Trophoblast cell (in vitro differentiated cells and primary cell): ENCODE measurements around the gene RIN1.

ENCODE experiments used
- DNase-seq, 2 donors: peaks; one replicate each; pipeline ENCODE4 v3.0.0-alpha.2; 2016
- H2AFZ ChIP-seq: 2 replicates; pipeline ENCODE4 v1.6.1; 2013; ENCODE audit warnings: low read length, moderate library complexity, mild to moderate bottlenecking; ENCODE audit not compliant: insufficient read depth, poor library complexity
- H2AK5ac ChIP-seq: 2 replicates; pipeline ENCODE4 v1.6.1; 2013; ENCODE audit warnings: mild to moderate bottlenecking, low read length
- H2BK120ac ChIP-seq: 2 replicates; pipeline ENCODE4 v1.6.1; 2013; ENCODE audit warnings: low read length, mild to moderate bottlenecking, moderate library complexity; ENCODE audit not compliant: insufficient read depth, poor library complexity
- H2BK12ac ChIP-seq: 2 replicates; pipeline ENCODE4 v1.6.1; 2013; ENCODE audit warnings: mild to moderate bottlenecking, low read length, moderate library complexity
- H2BK5ac ChIP-seq: 2 replicates; pipeline ENCODE4 v1.6.1; 2013; ENCODE audit warnings: low read length, low read depth, moderate library complexity, mild to moderate bottlenecking; ENCODE audit not compliant: poor library complexity
- H3K14ac ChIP-seq: 2 replicates; pipeline ENCODE4 v1.6.1; 2013; ENCODE audit warnings: mild to moderate bottlenecking, low read length
- H3K18ac ChIP-seq: 2 replicates; pipeline ENCODE4 v1.6.1; 2013; ENCODE audit warnings: mild to moderate bottlenecking, low read length
- H3K23ac ChIP-seq: 2 replicates; pipeline ENCODE4 v1.6.1; 2013; ENCODE audit warnings: low read length
- H3K27ac ChIP-seq: 2 replicates; pipeline ENCODE4 v1.5.1; 2013; ENCODE audit warnings: low read depth, mild to moderate bottlenecking, inconsistent platforms, low read length, moderate library complexity
- H3K27me3 ChIP-seq: 2 replicates; pipeline ENCODE4 v1.6.1; 2013; ENCODE audit warnings: inconsistent platforms, mild to moderate bottlenecking, low read length, moderate library complexity; ENCODE audit not compliant: insufficient read depth
- H3K36me3 ChIP-seq, 2 experiments: 1 replicate in 1 of 2; 2 replicates in 1 of 2; pipeline ENCODE4 v1.6.1; 2013; ENCODE audit warnings: low read length in 2 of 2, mild to moderate bottlenecking in 2 of 2, moderate library complexity in 1 of 2; ENCODE audit not compliant: insufficient read depth in 2 of 2, control insufficient read depth in 1 of 2
- H3K4ac ChIP-seq: 2 replicates; pipeline ENCODE4 v1.6.1; 2013; ENCODE audit warnings: low read depth, mild to moderate bottlenecking, low read length, moderate library complexity
- H3K4me1 ChIP-seq, 2 experiments: 1 replicate in 1 of 2; 2 replicates in 1 of 2; pipeline ENCODE4 v1.6.1; 2013; ENCODE audit warnings: low read length in 2 of 2, mild to moderate bottlenecking in 2 of 2, moderate library complexity in 1 of 2; ENCODE audit not compliant: insufficient read depth in 2 of 2, control insufficient read depth in 1 of 2
- H3K4me2 ChIP-seq: 2 replicates; pipeline ENCODE4 v1.6.1; 2013; ENCODE audit warnings: inconsistent platforms, mild to moderate bottlenecking, low read length, moderate library complexity
- H3K4me3 ChIP-seq: 2 replicates; pipeline ENCODE4 v1.5.1; 2013; ENCODE audit warnings: mild to moderate bottlenecking, low read depth, low read length, inconsistent platforms
- H3K79me1 ChIP-seq: one replicate; pipeline ENCODE4 v1.6.1; 2013; ENCODE audit warnings: low read length
- H3K79me2 ChIP-seq: 2 replicates; pipeline ENCODE4 v1.6.1; 2013; ENCODE audit warnings: low read length, mild to moderate bottlenecking; ENCODE audit not compliant: control insufficient read depth, insufficient read depth, poor library complexity
- H3K9ac ChIP-seq: 2 replicates; pipeline ENCODE4 v1.6.1; 2013; ENCODE audit warnings: mild to moderate bottlenecking, low read length
- H3K9me3 ChIP-seq: 2 replicates; pipeline ENCODE4 v1.6.1; 2013; ENCODE audit warnings: low read depth, mild to moderate bottlenecking, control low read depth, inconsistent platforms, low read length; ENCODE audit not compliant: insufficient read depth
- H4K12ac ChIP-seq: 2 replicates; pipeline ENCODE4 v1.6.1; 2013; ENCODE audit warnings: low read depth, mild to moderate bottlenecking, low read length, moderate library complexity
- H4K8ac ChIP-seq: 2 replicates; pipeline ENCODE4 v1.6.1; 2013; ENCODE audit warnings: low read depth, mild to moderate bottlenecking, low read length, moderate library complexity
- H4K91ac ChIP-seq: one replicate; pipeline ENCODE4 v1.6.1; 2013; ENCODE audit warnings: low read depth, mild to moderate bottlenecking, low read length, moderate library complexity
- WGBS: extraction: QIAGEN DNeasy Blood & Tissue Kit; methylation state at CpG from one replicate; pipeline ENCODE4 v1.1.7; 2013; ENCODE audit warnings: missing lambda C conversion rate; ENCODE audit not compliant: insufficient read length, insufficient coverage; ENCODE audit errors: extremely low coverage; 5-methylcytosine and 5-hydroxymethylcytosine counted together

RIN1 gene

DNA sequence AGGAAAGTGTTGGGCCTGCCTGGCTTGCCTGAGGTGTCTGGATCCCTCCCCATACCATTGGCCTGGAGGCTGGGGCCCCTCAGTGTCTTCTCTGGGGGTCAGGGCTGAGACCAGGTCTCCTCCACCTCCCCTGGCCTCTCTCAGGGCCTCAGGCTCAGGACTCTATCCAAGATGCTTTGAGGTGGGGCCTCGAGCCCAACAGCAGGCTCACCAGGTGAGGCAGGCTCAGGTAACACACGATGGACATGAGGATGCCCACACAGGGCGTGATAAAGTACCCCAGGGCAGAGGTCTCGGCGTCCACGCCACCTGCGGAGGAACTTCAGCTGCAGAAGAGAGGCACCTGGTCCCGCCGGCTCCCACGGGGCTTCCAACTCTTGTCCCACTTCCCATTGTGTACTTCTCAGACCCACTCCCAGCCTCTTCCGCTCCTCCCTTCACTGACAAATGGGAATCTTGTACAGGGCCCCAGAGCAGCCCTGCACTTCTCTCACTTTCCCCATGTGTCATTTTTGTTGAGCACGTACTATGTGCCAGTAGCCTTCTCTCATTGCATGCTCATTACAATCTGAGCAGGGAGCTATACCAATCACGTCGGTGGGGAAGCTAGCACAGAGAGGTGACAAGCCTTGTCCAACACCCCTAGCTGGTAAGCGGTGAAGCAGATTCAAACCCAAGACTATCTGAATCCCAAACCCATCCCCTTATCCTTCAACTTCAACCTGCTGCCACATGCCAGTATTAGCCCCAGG, 31.5 kb upstream of the RIN1 start:
- no peak overlapping the region for H2AK5ac ChIP-seq
- no peak overlapping the region for H2AFZ ChIP-seq
- H3K4me1 ChIP-seq = peaks cover 11 to 14% of the 10 kb centered on the region in 2 experiments
- no peak overlapping the region for H3K9ac ChIP-seq
- no CpG with 5 or more reads among the region's 15 CpGs for WGBS
- H3K14ac ChIP-seq = no peak overlapping the region
- H3K79me1 ChIP-seq = peaks cover 16% of the 10 kb centered on the region
- no peaks in the 10 kb centered on the region for H3K9me3 ChIP-seq
- H4K8ac ChIP-seq = no peak overlapping the region
- H4K12ac ChIP-seq = no peak overlapping the region
- H2BK120ac ChIP-seq = no peak overlapping the region
- H2BK12ac ChIP-seq = no peak overlapping the region
- no peaks in the 10 kb centered on the region for H3K27me3 ChIP-seq
- H3K79me2 ChIP-seq = peaks cover 10% of the 10 kb centered on the region
- no peak overlapping the region for H3K4me3 ChIP-seq
- no peak overlapping the region for H3K27ac ChIP-seq
- no peak overlapping the region for H3K23ac ChIP-seq
- H4K91ac ChIP-seq = no peak overlapping the region
- no peak overlapping the region for H3K4ac ChIP-seq
- no peak overlapping the region for H2BK5ac ChIP-seq
- DNase-seq = no peak
- no peak overlapping the region for H3K4me2 ChIP-seq
- peaks cover 31 to 32% of the 10 kb centered on the region in 2 experiments for H3K36me3 ChIP-seq
- no peak overlapping the region for H3K18ac ChIP-seq

GRCh38 chr11:66366844-66367477, 30.7 kb upstream of the RIN1 start:
- Histone ChIP-seq H3K4ac (no peak overlapping the region), H3K4me1 (peaks cover 6 to 13% of the 10 kb centered on the region in 2 experiments), H3K4me3 (no peak overlapping the region), H3K23ac (no peak overlapping the region), H2BK12ac (no peak overlapping the region), H4K8ac (no peak overlapping the region), H3K27ac (no peak overlapping the region), H2BK5ac (no peak overlapping the region), H2AFZ (no peak overlapping the region), H3K9me3 (no peaks in the 10 kb centered on the region), H3K79me1 (peaks cover 9% of the 10 kb centered on the region), H3K18ac (no peak overlapping the region), H2AK5ac (no peak overlapping the region), H4K12ac (no peak overlapping the region), H2BK120ac (no peak overlapping the region), H4K91ac (no peak overlapping the region), H3K36me3 (peaks cover 33 to 35% of the 10 kb centered on the region in 2 experiments), H3K14ac (no peak overlapping the region), H3K4me2 (no peak overlapping the region), H3K9ac (no peak overlapping the region), H3K79me2 (peaks cover 7% of the 10 kb centered on the region), H3K27me3 (no peaks in the 10 kb centered on the region)
- WGBS = no CpG with 5 or more reads among the region's 8 CpGs
- DNase-seq = no peak

DNA sequence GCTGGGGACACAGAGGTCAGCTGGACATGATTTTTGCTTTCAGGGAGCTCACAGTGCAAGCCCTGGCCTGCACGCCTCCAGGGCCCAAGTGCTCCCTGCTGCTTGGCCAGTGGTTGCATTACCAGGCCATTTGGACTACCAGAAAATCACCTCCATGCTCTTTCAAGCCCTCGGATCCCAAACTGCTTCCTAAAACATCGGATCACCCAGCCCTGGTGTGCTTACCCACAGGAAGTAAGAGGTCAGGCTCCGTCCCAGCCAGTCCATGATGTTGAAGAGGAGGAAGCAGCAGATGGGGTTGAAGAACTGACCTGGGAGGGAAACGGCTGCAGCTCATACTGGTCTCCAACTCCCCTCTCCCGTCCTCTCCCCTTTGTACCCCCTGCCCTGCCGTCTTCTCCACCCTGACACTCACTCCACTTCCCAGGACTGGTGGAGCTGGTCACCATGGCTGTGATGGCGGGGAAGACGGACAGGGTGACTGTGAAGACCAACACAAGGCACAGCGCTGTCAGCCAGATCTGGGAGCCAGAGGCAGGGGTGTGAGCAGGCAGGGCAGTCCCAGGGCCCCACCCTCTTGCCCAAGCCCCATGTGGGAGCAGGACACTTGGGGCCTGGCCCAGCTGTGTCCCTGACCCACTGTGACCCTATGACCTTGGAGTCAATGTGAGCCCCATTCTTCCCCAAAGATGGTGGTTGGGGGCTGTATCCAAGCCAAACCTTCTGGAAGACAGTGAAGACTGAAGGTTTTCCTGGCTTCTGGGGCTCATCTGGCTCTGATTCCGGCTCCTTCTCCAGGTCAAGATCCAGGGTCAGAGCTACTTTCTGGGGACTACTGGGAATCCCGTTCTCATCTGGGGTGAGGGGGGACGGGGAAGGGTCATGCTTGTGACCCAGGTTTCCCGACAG, 29.7 kb upstream of the RIN1 start:
- Histone ChIP-seq H2BK5ac (no peak overlapping the region), H3K18ac (no peak overlapping the region), H3K14ac (no peak overlapping the region), H4K8ac (no peak overlapping the region), H2BK120ac (no peak overlapping the region), H3K4ac (no peak overlapping the region), H3K79me1 (peaks cover 2% of the 10 kb centered on the region), H2AFZ (no peak overlapping the region), H2BK12ac (no peak overlapping the region), H3K4me2 (no peak overlapping the region), H3K27me3 (no peaks in the 10 kb centered on the region), H3K23ac (no peak overlapping the region), H4K91ac (no peak overlapping the region), H3K9me3 (no peaks in the 10 kb centered on the region), H3K36me3 (peaks cover 33 to 36% of the 10 kb centered on the region in 2 experiments), H3K9ac (no peak overlapping the region), H3K4me3 (no peak overlapping the region), H2AK5ac (peak overlapping the region; percentile 71), H3K27ac (no peak overlapping the region), H3K4me1 (peaks cover 6 to 17% of the 10 kb centered on the region in 2 experiments), H3K79me2 (peaks cover 2% of the 10 kb centered on the region), H4K12ac (no peak overlapping the region)
- no peak for DNase-seq
- WGBS = no CpG with 5 or more reads among the region's 14 CpGs

GRCh38 chr11:66365166-66365565, 28.9 kb upstream of the RIN1 start:
- H2AFZ ChIP-seq = no peak overlapping the region
- H3K4me3 ChIP-seq = no peak overlapping the region
- no peak overlapping the region for H3K27ac ChIP-seq
- no peaks in the 10 kb centered on the region for H3K27me3 ChIP-seq
- no peak overlapping the region for H3K9ac ChIP-seq
- H3K23ac ChIP-seq = no peak overlapping the region
- no peak overlapping the region for H2BK120ac ChIP-seq
- peaks cover 33 to 36% of the 10 kb centered on the region in 2 experiments for H3K36me3 ChIP-seq
- H3K4me2 ChIP-seq = no peak overlapping the region
- no peak overlapping the region for H2BK5ac ChIP-seq
- DNase-seq = no peak
- no peak overlapping the region for H4K8ac ChIP-seq
- no peak overlapping the region for H3K18ac ChIP-seq
- H2BK12ac ChIP-seq = no peak overlapping the region
- no peak overlapping the region for H3K4ac ChIP-seq
- no peak overlapping the region for H4K12ac ChIP-seq
- no peaks in the 10 kb centered on the region for H3K79me1 ChIP-seq
- no CpG with 5 or more reads among the region's 6 CpGs for WGBS
- H3K14ac ChIP-seq = no peak overlapping the region
- no peak overlapping the region for H2AK5ac ChIP-seq
- no peaks in the 10 kb centered on the region for H3K79me2 ChIP-seq
- H4K91ac ChIP-seq = no peak overlapping the region
- peaks cover 4% of the 10 kb centered on the region for H3K9me3 ChIP-seq
- H3K4me1 ChIP-seq = peaks cover 4 to 13% of the 10 kb centered on the region in 2 experiments
